WTC11 (cell line): ENCODE results near the gene P2RY12. TPM values are rescaled to one million over a fixed set of nuclear protein-coding genes. Genes with fewer than 3 reads are reported as not detected.

Experiments used
- ATAC-seq: fragments of 200-7000 bp; cut with Tn5 transposase; 2 replicates; pipeline ENCODE4 v1.10.0; 2021; ENCODE audit warnings: mild to moderate bottlenecking, moderate library complexity
- CTCF ChIA-PET: fragments of 300-600 bp; sonication (Branson Sonifier 250); formaldehyde crosslinking; loops from one replicate; lab custom pipeline; 2021; ENCODE audit warnings: antibody characterized with exemption; lab: Charles Lee
- POLR2A ChIA-PET: fragments of 350-600 bp; sonication (Branson Sonifier 250); formaldehyde crosslinking; loops from one replicate; lab custom pipeline; 2021; ENCODE audit warnings: antibody characterized with exemption; lab: Charles Lee
- DNase-seq: peaks from one replicate; pipeline ENCODE4 v3.0.0; 2021; ENCODE audit warnings: low spot score
- H3K27ac Mint-ChIP-seq: 2 replicates; pipeline ENCODE4 v1.8.0; 2021; ENCODE audit warnings: mixed read lengths
- H3K27me3 Mint-ChIP-seq: 2 replicates; pipeline ENCODE4 v1.8.0; 2021; ENCODE audit warnings: low read depth, mild to moderate bottlenecking, moderate library complexity, mixed read lengths
- H3K36me3 Mint-ChIP-seq: 2 replicates; pipeline ENCODE4 v1.8.0; 2021; ENCODE audit warnings: mixed read lengths
- H3K4me1 Mint-ChIP-seq: 2 replicates; pipeline ENCODE4 v1.8.0; 2022; ENCODE audit warnings: mixed read lengths
- H3K4me3 Mint-ChIP-seq: 2 replicates; pipeline ENCODE4 v1.8.0; 2021; ENCODE audit warnings: mild to moderate bottlenecking, moderate library complexity, mixed read lengths
- H3K9me3 Mint-ChIP-seq: 2 replicates; pipeline ENCODE4 v1.8.0; 2021; ENCODE audit warnings: mixed read lengths
- ETV6 ChIP-seq: sonication (generic); formaldehyde crosslinking; IDR thresholded peaks from 2 replicates; pipeline ENCODE4 v1.8.1; 2022; ENCODE audit warnings: mild to moderate bottlenecking, missing genetic modification reagents
- FOXJ3 ChIP-seq: sonication (generic); formaldehyde crosslinking; IDR thresholded peaks from 2 replicates; pipeline ENCODE4 v1.9.0; 2021; ENCODE audit warnings: missing genetic modification reagents, mild to moderate bottlenecking, borderline replicate concordance
- FOXP1 ChIP-seq: sonication (generic); formaldehyde crosslinking; IDR thresholded peaks from 2 replicates; pipeline ENCODE4 v1.8.0; 2022; ENCODE audit warnings: missing genetic modification reagents, mild to moderate bottlenecking, moderate library complexity, borderline replicate concordance
- MXD4 ChIP-seq: fragments of 250-450 bp; sonication (Bioruptor Pico); IDR thresholded peaks from 2 replicates; pipeline ENCODE4 v1.8.0; 2021; ENCODE audit warnings: mild to moderate bottlenecking, moderate library complexity, borderline replicate concordance
- NR1H2 ChIP-seq: sonication (generic); formaldehyde crosslinking; IDR thresholded peaks from 2 replicates; pipeline ENCODE4 v1.9.0; 2021; ENCODE audit warnings: mild to moderate bottlenecking, moderate library complexity, missing genetic modification reagents
- NR3C1 ChIP-seq: sonication (generic); formaldehyde crosslinking; conservative IDR thresholded peaks from 2 replicates; pipeline ENCODE4 v1.8.1; 2023; ENCODE audit warnings: low read depth, mild to moderate bottlenecking, missing genetic modification reagents
- TEAD1 ChIP-seq: sonication (generic); formaldehyde crosslinking; IDR thresholded peaks from 2 replicates; pipeline ENCODE4 v1.8.0; 2022; ENCODE audit warnings: mild to moderate bottlenecking, missing genetic modification reagents
- ZNF219 ChIP-seq: sonication (generic); formaldehyde crosslinking; IDR thresholded peaks from 2 replicates; pipeline ENCODE4 v1.8.0; 2023; ENCODE audit warnings: missing genetic modification reagents, mild to moderate bottlenecking, borderline replicate concordance
- ZNF317 ChIP-seq: sonication (generic); formaldehyde crosslinking; IDR thresholded peaks from 2 replicates; pipeline ENCODE4 v1.8.1; 2023; ENCODE audit warnings: low read depth, mild to moderate bottlenecking, moderate library complexity, missing genetic modification reagents, borderline replicate concordance
- total RNA-seq: library from RNA; stranded (reverse); gene quantifications from 3 replicates; pipeline ENCODE4 v1.2.3, GENCODE V29; 2021
- TF ChIP-seq, protein P1 (sequence below): sonication (generic); formaldehyde crosslinking; conservative IDR thresholded peaks from 2 replicates; pipeline ENCODE4 v1.8.1; 2023; ENCODE audit warnings: mild to moderate bottlenecking, low read depth, missing genetic modification reagents, moderate library complexity
- TF ChIP-seq, protein P2 (sequence below): fragments of 250-450 bp; sonication (Bioruptor Pico); IDR thresholded peaks from 2 replicates; pipeline ENCODE4 v2.1.2; 2022; ENCODE audit warnings: mild to moderate bottlenecking, moderate library complexity
- TF ChIP-seq, protein P3 (sequence below): fragments of 250-450 bp; sonication (Bioruptor Pico); IDR thresholded peaks from 2 replicates; pipeline ENCODE4 v1.9.0; 2021; ENCODE audit warnings: mild to moderate bottlenecking
- TF ChIP-seq, protein P4 (sequence below): fragments of 250-450 bp; sonication (Bioruptor Pico); IDR thresholded peaks from 2 replicates; pipeline ENCODE4 v1.9.0; 2021; ENCODE audit warnings: mild to moderate bottlenecking, borderline replicate concordance
- TF ChIP-seq, protein P5 (sequence below): sonication (generic); formaldehyde crosslinking; IDR thresholded peaks from 2 replicates; pipeline ENCODE4 v1.8.0; 2022; ENCODE audit warnings: mild to moderate bottlenecking, missing genetic modification reagents

The P2RY12 gene
- total RNA-seq, 1 experiment from 2014 or later: not detected

DNA sequence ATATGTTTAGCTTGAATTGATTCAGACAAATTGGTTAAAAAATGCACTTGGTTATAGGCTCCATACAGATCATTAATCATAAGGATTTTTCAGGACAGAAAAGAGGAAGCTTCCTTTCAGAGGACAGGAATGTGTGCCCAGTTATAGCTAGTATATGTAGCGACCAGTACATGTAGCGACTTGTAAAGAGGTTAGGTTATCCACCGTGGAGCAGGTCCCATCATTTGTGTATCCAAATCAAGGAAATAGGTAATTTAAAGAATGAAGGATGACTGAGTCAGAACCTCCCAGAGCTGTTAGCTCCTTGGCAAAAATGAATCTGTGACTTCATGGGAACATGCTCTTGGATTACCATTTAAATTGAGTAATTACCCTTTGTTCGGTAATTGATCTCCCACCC lies 15.8 kb upstream of the P2RY12 start (continued):
- TF ChIP-seq, protein P1, sequence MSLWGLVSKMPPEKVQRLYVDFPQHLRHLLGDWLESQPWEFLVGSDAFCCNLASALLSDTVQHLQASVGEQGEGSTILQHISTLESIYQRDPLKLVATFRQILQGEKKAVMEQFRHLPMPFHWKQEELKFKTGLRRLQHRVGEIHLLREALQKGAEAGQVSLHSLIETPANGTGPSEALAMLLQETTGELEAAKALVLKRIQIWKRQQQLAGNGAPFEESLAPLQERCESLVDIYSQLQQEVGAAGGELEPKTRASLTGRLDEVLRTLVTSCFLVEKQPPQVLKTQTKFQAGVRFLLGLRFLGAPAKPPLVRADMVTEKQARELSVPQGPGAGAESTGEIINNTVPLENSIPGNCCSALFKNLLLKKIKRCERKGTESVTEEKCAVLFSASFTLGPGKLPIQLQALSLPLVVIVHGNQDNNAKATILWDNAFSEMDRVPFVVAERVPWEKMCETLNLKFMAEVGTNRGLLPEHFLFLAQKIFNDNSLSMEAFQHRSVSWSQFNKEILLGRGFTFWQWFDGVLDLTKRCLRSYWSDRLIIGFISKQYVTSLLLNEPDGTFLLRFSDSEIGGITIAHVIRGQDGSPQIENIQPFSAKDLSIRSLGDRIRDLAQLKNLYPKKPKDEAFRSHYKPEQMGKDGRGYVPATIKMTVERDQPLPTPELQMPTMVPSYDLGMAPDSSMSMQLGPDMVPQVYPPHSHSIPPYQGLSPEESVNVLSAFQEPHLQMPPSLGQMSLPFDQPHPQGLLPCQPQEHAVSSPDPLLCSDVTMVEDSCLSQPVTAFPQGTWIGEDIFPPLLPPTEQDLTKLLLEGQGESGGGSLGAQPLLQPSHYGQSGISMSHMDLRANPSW: no peak
- TF ChIP-seq ETV6 (CRISPR knock-in tag) (no peak), ZNF317 (CRISPR knock-in tag) (no peak)
- TF ChIP-seq, all 79 proteins: peak for 0

DNA sequence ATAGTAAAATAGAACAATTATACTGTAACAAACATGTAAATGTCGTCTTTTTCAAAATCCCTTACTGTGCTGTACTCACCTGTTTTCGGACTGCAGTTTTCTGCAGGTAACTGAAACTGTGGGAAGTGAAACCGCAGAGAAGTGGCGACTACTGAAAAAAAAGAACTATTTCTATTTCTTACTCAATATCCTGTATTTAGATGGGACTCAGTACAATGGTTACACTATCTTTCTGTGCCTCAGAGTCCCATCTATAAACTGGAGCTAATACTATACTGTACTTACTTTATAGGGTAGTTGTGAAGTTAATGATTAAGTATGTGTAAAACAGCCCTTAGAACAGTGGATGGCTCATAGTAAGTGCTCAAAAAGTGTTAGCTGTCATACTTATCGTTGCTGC lies 14.3 kb upstream of the P2RY12 start:
- POLR2A ChIA-PET: no interaction called here
- CTCF ChIA-PET: interaction anchor here (1.0 to 2.0 kb wide), 2 partner anchors 20 to 112 kb away, joined by 3 to 13 read pairs; no protein-coding TSS in a partner anchor
- TF ChIP-seq FOXP1 (CRISPR knock-in tag) (no peak), ZNF219 (CRISPR knock-in tag) (no peak), NR1H2 (CRISPR knock-in tag) (no peak), MXD4 (CRISPR knock-in tag) (no peak), FOXJ3 (CRISPR knock-in tag) (no peak), TEAD1 (CRISPR knock-in tag) (no peak), NR3C1 (CRISPR knock-in tag) (no peak)
- TF ChIP-seq, protein P2, sequence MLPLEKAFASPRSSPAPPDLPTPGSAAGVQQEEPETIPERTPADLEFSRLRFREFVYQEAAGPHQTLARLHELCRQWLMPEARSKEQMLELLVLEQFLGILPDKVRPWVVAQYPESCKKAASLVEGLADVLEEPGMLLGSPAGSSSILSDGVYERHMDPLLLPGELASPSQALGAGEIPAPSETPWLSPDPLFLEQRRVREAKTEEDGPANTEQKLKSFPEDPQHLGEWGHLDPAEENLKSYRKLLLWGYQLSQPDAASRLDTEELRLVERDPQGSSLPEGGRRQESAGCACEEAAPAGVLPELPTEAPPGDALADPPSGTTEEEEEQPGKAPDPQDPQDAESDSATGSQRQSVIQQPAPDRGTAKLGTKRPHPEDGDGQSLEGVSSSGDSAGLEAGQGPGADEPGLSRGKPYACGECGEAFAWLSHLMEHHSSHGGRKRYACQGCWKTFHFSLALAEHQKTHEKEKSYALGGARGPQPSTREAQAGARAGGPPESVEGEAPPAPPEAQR (CRISPR knock-in tag): no peak
- TF ChIP-seq, protein P3, sequence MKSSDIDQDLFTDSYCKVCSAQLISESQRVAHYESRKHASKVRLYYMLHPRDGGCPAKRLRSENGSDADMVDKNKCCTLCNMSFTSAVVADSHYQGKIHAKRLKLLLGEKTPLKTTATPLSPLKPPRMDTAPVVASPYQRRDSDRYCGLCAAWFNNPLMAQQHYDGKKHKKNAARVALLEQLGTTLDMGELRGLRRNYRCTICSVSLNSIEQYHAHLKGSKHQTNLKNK (CRISPR knock-in tag): no peak
- TF ChIP-seq, protein P4, sequence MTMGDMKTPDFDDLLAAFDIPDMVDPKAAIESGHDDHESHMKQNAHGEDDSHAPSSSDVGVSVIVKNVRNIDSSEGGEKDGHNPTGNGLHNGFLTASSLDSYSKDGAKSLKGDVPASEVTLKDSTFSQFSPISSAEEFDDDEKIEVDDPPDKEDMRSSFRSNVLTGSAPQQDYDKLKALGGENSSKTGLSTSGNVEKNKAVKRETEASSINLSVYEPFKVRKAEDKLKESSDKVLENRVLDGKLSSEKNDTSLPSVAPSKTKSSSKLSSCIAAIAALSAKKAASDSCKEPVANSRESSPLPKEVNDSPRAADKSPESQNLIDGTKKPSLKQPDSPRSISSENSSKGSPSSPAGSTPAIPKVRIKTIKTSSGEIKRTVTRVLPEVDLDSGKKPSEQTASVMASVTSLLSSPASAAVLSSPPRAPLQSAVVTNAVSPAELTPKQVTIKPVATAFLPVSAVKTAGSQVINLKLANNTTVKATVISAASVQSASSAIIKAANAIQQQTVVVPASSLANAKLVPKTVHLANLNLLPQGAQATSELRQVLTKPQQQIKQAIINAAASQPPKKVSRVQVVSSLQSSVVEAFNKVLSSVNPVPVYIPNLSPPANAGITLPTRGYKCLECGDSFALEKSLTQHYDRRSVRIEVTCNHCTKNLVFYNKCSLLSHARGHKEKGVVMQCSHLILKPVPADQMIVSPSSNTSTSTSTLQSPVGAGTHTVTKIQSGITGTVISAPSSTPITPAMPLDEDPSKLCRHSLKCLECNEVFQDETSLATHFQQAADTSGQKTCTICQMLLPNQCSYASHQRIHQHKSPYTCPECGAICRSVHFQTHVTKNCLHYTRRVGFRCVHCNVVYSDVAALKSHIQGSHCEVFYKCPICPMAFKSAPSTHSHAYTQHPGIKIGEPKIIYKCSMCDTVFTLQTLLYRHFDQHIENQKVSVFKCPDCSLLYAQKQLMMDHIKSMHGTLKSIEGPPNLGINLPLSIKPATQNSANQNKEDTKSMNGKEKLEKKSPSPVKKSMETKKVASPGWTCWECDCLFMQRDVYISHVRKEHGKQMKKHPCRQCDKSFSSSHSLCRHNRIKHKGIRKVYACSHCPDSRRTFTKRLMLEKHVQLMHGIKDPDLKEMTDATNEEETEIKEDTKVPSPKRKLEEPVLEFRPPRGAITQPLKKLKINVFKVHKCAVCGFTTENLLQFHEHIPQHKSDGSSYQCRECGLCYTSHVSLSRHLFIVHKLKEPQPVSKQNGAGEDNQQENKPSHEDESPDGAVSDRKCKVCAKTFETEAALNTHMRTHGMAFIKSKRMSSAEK (CRISPR knock-in tag): no peak
- TF ChIP-seq, protein P5, sequence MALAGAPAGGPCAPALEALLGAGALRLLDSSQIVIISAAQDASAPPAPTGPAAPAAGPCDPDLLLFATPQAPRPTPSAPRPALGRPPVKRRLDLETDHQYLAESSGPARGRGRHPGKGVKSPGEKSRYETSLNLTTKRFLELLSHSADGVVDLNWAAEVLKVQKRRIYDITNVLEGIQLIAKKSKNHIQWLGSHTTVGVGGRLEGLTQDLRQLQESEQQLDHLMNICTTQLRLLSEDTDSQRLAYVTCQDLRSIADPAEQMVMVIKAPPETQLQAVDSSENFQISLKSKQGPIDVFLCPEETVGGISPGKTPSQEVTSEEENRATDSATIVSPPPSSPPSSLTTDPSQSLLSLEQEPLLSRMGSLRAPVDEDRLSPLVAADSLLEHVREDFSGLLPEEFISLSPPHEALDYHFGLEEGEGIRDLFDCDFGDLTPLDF (CRISPR knock-in tag): no peak
- no peak for DNase-seq
- Mint-ChIP-seq H3K27me3 (no peaks in the 10 kb centered on the region), H3K9me3 (no peaks in the 10 kb centered on the region), H3K36me3 (peaks cover 12% of the 10 kb centered on the region), H3K27ac (no peak overlapping the region), H3K4me1 (peaks cover 41% of the 10 kb centered on the region), H3K4me3 (no peak overlapping the region)
- no peak for ATAC-seq
